ENCODE measurements around the gene TERT.
A peak's percentile ranks its signal among the peaks of the same experiment; 100 is the strongest.

TERT gene

DNA sequence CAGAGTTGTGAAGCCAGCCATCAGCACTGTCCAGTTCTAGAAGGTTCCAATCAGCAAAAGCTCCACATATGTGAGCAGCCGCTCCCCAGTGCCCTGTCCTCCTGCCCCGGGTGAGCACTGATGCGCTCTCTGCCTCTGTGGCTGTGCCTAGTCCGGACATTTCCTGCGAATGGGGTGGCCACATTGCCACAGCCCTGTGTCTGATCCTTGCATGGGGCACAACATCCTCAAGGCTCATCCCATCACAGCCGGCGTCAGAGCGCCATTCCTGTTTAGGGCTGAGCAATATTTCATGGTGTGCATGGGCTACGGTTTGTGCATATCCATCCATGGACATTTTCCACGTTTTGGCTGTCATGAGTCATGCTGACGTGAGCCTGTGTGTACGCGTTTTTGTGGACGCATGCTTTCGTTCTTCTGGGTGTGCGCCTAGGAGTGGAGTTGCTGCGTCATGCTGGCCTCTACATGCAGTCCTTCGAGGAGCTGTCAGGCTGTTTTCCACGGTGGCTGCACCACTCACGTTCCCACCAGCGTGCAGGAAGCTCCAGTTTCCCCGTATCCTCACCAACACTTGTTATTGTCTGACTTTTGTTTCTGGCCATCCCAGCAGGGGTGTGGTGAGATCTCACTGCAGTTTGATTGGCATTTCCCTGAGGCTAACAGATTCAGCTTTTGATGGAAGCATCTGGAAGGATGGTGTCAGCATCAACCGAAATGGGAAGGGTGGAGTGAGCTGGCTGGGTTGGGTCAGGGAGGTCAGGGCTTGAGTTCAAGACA is 79.4 kb downstream of the TERT start:
- H3K79me1 ChIP-seq (ENCODE audit: low read depth, low read length), result no peaks in the 10 kb centered on the region
- no peak for DNase-seq (ENCODE audit: low spot score)
- peaks cover 0 to 2% (median 0%) of the 10 kb centered on the region in 3 experiments for H3K27me3 ChIP-seq (ENCODE audit: control insufficient read depth in 3 of 3, insufficient read depth in 3 of 3, low read depth in 1 of 3, low read length in 3 of 3)

DNA sequence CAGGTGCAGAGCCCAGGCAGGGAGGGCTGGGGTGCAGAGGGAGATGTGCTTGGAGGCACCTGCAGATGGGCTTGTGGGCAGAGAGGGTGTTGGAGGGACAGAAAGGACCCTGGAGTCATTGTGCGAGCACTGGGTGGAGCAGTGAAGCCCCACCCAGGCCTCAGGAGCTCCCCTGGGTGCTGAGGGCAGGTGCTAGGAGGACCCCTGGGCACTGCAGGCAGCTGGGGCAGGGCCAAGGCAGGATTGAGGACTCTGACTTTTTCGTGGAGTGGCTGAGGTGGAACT is 80.0 kb downstream of the TERT start:
- no peak overlapping the region for H3K4ac ChIP-seq (ENCODE audit: low read length)
- peaks cover 0 to 7% of the 10 kb centered on the region in 2 donors for H3K9me3 ChIP-seq (replicated peaks in 1 of 2; ENCODE audit: control insufficient read depth in 2 of 2, insufficient read depth in 1 of 2, low read depth in 1 of 2, low read length in 2 of 2)
- H2AK5ac ChIP-seq (ENCODE audit: low read depth, low read length), result peak overlapping the region; percentile 36
- DNase-seq (ENCODE audit: low spot score), result no peak
- H3K4me3 ChIP-seq (ENCODE audit: low read length in 2 of 2), result no peak overlapping the region
- no peak overlapping the region for H3K27ac ChIP-seq (replicated peaks; ENCODE audit: low read length)
- peaks cover 0 to 6% (median 2%) of the 10 kb centered on the region in 3 experiments for H3K27me3 ChIP-seq (ENCODE audit: control insufficient read depth in 3 of 3, insufficient read depth in 3 of 3, low read depth in 1 of 3, low read length in 3 of 3)
- H2AFZ ChIP-seq (ENCODE audit: low read length), result no peak overlapping the region
- no peak overlapping the region for H3K9ac ChIP-seq (ENCODE audit: low read depth, low read length, poor library complexity)
- H3K79me1 ChIP-seq (ENCODE audit: low read depth, low read length), result no peaks in the 10 kb centered on the region
- peaks cover 0 to 2% of the 10 kb centered on the region in 2 donors for H3K4me1 ChIP-seq (ENCODE audit: control insufficient read depth in 2 of 2, insufficient read depth in 1 of 2, low read depth in 1 of 2, low read length in 2 of 2)
- no peak overlapping the region for H4K91ac ChIP-seq (ENCODE audit: low read depth, low read length, poor library complexity)
- H3K14ac ChIP-seq (ENCODE audit: low read length), result no peak overlapping the region
- no peak overlapping the region for H4K8ac ChIP-seq (ENCODE audit: low read depth, low read length)
- no peak overlapping the region for H2BK12ac ChIP-seq (ENCODE audit: low read length)
- no peak overlapping the region for H2BK120ac ChIP-seq (ENCODE audit: low read depth, low read length)
- no peak overlapping the region for H3K4me2 ChIP-seq (ENCODE audit: insufficient read depth, low read length, poor library complexity, severe bottlenecking)
- WGBS, 2 donors (ENCODE audit: extremely low coverage in 2 of 2, insufficient read length in 2 of 2, insufficient replicate concordance in 1 of 2), result no CpG with 5 or more reads among the region's 2 CpGs
- H2BK5ac ChIP-seq (ENCODE audit: low read length), result peak overlapping the region; percentile 75
- H3K36me3 ChIP-seq (replicated peaks in 1 of 2; ENCODE audit: control insufficient read depth in 2 of 2, insufficient read depth in 2 of 2, low read length in 2 of 2), result no peaks in the 10 kb centered on the region
- H3K23ac ChIP-seq (ENCODE audit: low read depth, low read length, poor library complexity), result no peak overlapping the region
- H2BK15ac ChIP-seq (ENCODE audit: low read length), result no peak overlapping the region
- H3K18ac ChIP-seq (ENCODE audit: low read length), result no peak overlapping the region

More for the DNA sequence above, 79.4 kb downstream of the TERT start:
- Histone ChIP-seq H2BK12ac (ENCODE audit: low read length) (no peak overlapping the region), H3K14ac (ENCODE audit: low read length) (no peak overlapping the region), H3K9ac (ENCODE audit: low read depth, low read length, poor library complexity) (no peak overlapping the region), H3K4me2 (ENCODE audit: insufficient read depth, low read length, poor library complexity, severe bottlenecking) (no peak overlapping the region), H3K27ac (replicated peaks; ENCODE audit: low read length) (no peak overlapping the region), H3K4me3 (ENCODE audit: low read length in 2 of 2) (no peak overlapping the region), H3K18ac (ENCODE audit: low read length) (no peak overlapping the region), H3K4ac (ENCODE audit: low read length) (no peak overlapping the region), H3K23ac (ENCODE audit: low read depth, low read length, poor library complexity) (peak overlapping the region; percentile 11), H2AK5ac (ENCODE audit: low read depth, low read length) (peak overlapping the region; percentile 47), H4K91ac (ENCODE audit: low read depth, low read length, poor library complexity) (no peak overlapping the region), H2BK15ac (ENCODE audit: low read length) (no peak overlapping the region), H4K8ac (ENCODE audit: low read depth, low read length) (no peak overlapping the region), H3K36me3 (replicated peaks in 1 of 2; ENCODE audit: control insufficient read depth in 2 of 2, insufficient read depth in 2 of 2, low read length in 2 of 2) (no peaks in the 10 kb centered on the region), H3K9me3 (replicated peaks in 1 of 2; ENCODE audit: control insufficient read depth in 2 of 2, insufficient read depth in 1 of 2, low read depth in 1 of 2, low read length in 2 of 2) (peaks cover 0 to 7% of the 10 kb centered on the region in 2 donors), H2BK5ac (ENCODE audit: low read length) (no peak overlapping the region), H2AFZ (ENCODE audit: low read length) (no peak overlapping the region), H2BK120ac (ENCODE audit: low read depth, low read length) (no peak overlapping the region), H3K4me1 (ENCODE audit: control insufficient read depth in 2 of 2, insufficient read depth in 1 of 2, low read depth in 1 of 2, low read length in 2 of 2) (peaks cover 0 to 2% of the 10 kb centered on the region in 2 donors)
- no CpG with 5 or more reads among the region's 23 CpGs for WGBS, 2 donors (ENCODE audit: extremely low coverage in 2 of 2, insufficient read length in 2 of 2, insufficient replicate concordance in 1 of 2)

DNA sequence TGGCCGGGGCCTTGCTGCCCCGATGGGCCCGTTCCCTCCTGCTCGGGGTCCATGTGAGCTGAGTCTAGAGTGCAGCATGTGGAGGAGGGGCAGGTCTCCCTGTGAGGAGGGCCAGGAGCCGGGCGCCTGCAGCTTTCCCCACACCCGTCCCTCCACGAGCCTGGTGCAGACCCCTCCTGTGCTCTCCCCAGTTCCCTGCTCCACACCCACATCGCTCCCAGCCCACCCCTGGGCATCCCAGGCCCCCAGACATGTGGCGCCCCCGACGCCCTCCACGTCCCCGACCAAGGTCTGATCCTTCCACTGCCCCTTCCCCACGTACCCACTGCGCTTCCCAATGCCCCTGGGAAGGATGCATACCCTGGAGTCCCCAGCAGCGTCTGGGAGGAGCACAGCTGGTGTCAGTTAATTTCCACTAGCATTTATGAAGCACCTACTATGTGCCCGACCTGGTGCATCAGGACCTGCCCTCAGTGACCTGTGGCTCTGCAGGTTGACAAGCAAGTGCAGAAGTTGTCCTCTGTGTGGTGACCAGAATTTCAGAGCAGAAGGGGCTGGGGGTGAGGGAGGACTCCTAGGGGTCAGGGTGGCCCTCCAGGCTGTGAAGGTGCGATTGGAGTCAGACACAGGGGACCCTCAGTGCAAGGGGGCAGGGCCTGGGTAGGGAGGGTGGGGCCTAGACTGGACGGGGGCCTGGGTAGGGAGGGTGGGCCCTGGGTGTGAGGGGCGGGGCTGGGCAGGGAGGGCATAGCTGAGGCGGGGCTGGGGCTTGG is 80.5 kb downstream of the TERT start:
- Histone ChIP-seq H3K4me2 (ENCODE audit: insufficient read depth, low read length, poor library complexity, severe bottlenecking) (no peak overlapping the region), H3K27ac (replicated peaks; ENCODE audit: low read length) (no peak overlapping the region), H3K4ac (ENCODE audit: low read length) (no peak overlapping the region), H3K27me3 (ENCODE audit: control insufficient read depth in 3 of 3, insufficient read depth in 3 of 3, low read depth in 1 of 3, low read length in 3 of 3) (peaks cover 0 to 11% (median 2%) of the 10 kb centered on the region in 3 experiments), H2BK120ac (ENCODE audit: low read depth, low read length) (no peak overlapping the region), H2BK15ac (ENCODE audit: low read length) (no peak overlapping the region), H4K8ac (ENCODE audit: low read depth, low read length) (no peak overlapping the region), H3K9ac (ENCODE audit: low read depth, low read length, poor library complexity) (no peak overlapping the region), H4K91ac (ENCODE audit: low read depth, low read length, poor library complexity) (no peak overlapping the region), H2BK12ac (ENCODE audit: low read length) (no peak overlapping the region), H2AFZ (ENCODE audit: low read length) (no peak overlapping the region), H3K79me1 (ENCODE audit: low read depth, low read length) (no peaks in the 10 kb centered on the region), H3K4me1 (ENCODE audit: control insufficient read depth in 2 of 2, insufficient read depth in 1 of 2, low read depth in 1 of 2, low read length in 2 of 2) (peaks cover 0 to 2% of the 10 kb centered on the region in 2 donors), H3K9me3 (replicated peaks in 1 of 2; ENCODE audit: control insufficient read depth in 2 of 2, insufficient read depth in 1 of 2, low read depth in 1 of 2, low read length in 2 of 2) (peaks cover 0 to 7% of the 10 kb centered on the region in 2 donors), H3K14ac (ENCODE audit: low read length) (peak overlapping the region; percentile 21), H2AK5ac (ENCODE audit: low read depth, low read length) (no peak overlapping the region), H3K4me3 (ENCODE audit: low read length in 2 of 2) (no peak overlapping the region), H2BK5ac (ENCODE audit: low read length) (peak overlapping the region; percentile 75), H3K23ac (ENCODE audit: low read depth, low read length, poor library complexity) (no peak overlapping the region), H3K18ac (ENCODE audit: low read length) (no peak overlapping the region), H3K36me3 (replicated peaks in 1 of 2; ENCODE audit: control insufficient read depth in 2 of 2, insufficient read depth in 2 of 2, low read length in 2 of 2) (no peaks in the 10 kb centered on the region)
- DNase-seq (ENCODE audit: low spot score), result no peak
- WGBS, 2 donors (ENCODE audit: extremely low coverage in 2 of 2, insufficient read length in 2 of 2, insufficient replicate concordance in 1 of 2), result no CpG with 5 or more reads among the region's 22 CpGs

DNA sequence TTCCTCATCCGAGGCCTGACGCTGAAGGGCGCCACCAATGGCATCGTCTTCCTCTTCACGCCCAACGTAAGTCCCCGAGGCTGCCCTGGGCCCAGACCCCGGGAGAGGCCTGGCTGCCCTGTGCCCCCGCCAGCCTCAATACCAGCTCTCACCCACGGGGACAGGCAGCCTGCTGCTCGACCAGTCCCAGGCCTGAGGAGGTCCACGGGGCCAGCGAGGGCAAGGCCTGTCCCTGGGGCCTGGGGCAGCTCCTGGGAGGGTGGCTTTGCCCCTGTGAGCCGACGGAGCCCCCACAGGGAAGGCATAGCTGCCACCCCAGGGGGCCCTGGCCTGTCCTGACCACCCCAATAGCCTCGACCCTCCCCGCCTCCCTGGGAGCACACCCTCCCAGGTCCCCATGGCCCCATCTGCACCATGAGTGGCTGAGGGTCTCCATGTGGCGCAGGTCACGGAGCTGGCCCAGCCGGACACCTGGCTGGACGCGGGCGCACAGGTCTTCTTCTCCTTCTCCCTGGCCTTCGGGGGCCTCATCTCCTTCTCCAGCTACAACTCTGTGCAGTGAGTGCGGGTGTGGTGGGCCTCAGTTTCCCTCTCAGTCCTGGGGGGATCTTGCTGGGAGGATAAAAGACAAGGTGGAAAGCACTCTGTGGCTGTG is 81.2 kb downstream of the TERT start:
- H4K91ac ChIP-seq (ENCODE audit: low read depth, low read length, poor library complexity), result no peak overlapping the region
- peak overlapping the region; percentile 26 for H2BK15ac ChIP-seq (ENCODE audit: low read length)
- H3K4me3 ChIP-seq (ENCODE audit: low read length in 2 of 2), result no peak overlapping the region
- H3K27me3 ChIP-seq (ENCODE audit: control insufficient read depth in 3 of 3, insufficient read depth in 3 of 3, low read depth in 1 of 3, low read length in 3 of 3), result peaks cover 0 to 12% (median 2%) of the 10 kb centered on the region in 3 experiments
- no peaks in the 10 kb centered on the region for H3K36me3 ChIP-seq (replicated peaks in 1 of 2; ENCODE audit: control insufficient read depth in 2 of 2, insufficient read depth in 2 of 2, low read length in 2 of 2)
- no peak overlapping the region for H2AFZ ChIP-seq (ENCODE audit: low read length)
- H2BK5ac ChIP-seq (ENCODE audit: low read length), result no peak overlapping the region
- peaks cover 0 to 7% of the 10 kb centered on the region in 2 donors for H3K9me3 ChIP-seq (replicated peaks in 1 of 2; ENCODE audit: control insufficient read depth in 2 of 2, insufficient read depth in 1 of 2, low read depth in 1 of 2, low read length in 2 of 2)
- H2BK120ac ChIP-seq (ENCODE audit: low read depth, low read length), result no peak overlapping the region
- H3K4ac ChIP-seq (ENCODE audit: low read length), result no peak overlapping the region
- no peak overlapping the region for H3K9ac ChIP-seq (ENCODE audit: low read depth, low read length, poor library complexity)
- no peak overlapping the region for H3K27ac ChIP-seq (replicated peaks; ENCODE audit: low read length)
- H3K4me2 ChIP-seq (ENCODE audit: insufficient read depth, low read length, poor library complexity, severe bottlenecking), result no peak overlapping the region
- H2BK12ac ChIP-seq (ENCODE audit: low read length), result no peak overlapping the region
- no peak overlapping the region for H4K8ac ChIP-seq (ENCODE audit: low read depth, low read length)
- H3K79me1 ChIP-seq (ENCODE audit: low read depth, low read length), result no peaks in the 10 kb centered on the region
- peak overlapping the region; percentile 21 for H3K14ac ChIP-seq (ENCODE audit: low read length)
- no peak overlapping the region for H2AK5ac ChIP-seq (ENCODE audit: low read depth, low read length)
- H3K18ac ChIP-seq (ENCODE audit: low read length), result no peak overlapping the region
- peaks cover 0 to 2% of the 10 kb centered on the region in 2 donors for H3K4me1 ChIP-seq (ENCODE audit: control insufficient read depth in 2 of 2, insufficient read depth in 1 of 2, low read depth in 1 of 2, low read length in 2 of 2)
- WGBS, 2 donors (ENCODE audit: extremely low coverage in 2 of 2, insufficient read length in 2 of 2, insufficient replicate concordance in 1 of 2), result no CpG with 5 or more reads among the region's 25 CpGs
- H3K23ac ChIP-seq (ENCODE audit: low read depth, low read length, poor library complexity), result no peak overlapping the region
- DNase-seq (ENCODE audit: low spot score), result no peak
